ENCODE data around the gene GLB1L2.

The GLB1L2 gene

DNA sequence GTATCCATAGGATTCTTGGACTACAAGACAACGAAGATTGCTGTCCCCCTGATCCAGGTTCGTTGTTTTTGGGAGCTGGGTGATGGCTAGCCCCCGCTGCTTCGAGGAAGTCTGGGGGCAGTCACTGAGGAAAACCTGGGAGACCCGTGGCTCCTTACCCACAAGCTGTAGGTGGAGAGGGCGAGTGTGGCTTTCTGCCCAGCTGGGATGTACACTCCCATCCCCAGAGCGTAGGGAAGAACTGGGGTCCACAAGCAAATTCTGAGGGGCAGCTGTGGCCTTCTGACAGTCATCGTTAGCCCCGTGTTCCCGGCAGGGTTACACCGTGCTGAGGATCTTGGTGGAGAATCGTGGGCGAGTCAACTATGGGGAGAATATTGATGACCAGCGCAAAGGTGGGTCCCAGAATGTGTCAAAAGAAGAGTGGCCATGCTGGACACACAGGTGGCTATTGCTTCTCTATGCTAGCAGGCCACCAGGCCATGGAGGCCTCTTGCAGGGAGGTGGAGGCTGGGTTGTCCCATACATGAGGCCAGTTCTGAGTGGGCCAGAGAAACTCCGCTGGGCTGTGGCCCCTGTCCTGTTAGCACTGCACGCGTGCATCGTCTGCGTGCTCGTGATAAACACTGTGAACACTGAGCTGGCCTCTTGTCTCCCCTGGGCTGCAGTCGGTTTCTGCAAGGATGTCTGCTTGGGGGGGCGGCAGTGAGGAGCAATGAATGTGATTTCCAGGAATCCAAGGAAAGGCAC, 39.8 kb downstream of the GLB1L2 start:
- no peak for TF ChIP-seq RAD21 (IDR thresholded peaks at IDR 0.05; ENCODE audit: low read depth)
- TF ChIP-seq EP300 (IDR thresholded peaks at IDR 0.05; ENCODE audit: borderline replicate concordance), result no peak
- TF ChIP-seq, protein P1, sequence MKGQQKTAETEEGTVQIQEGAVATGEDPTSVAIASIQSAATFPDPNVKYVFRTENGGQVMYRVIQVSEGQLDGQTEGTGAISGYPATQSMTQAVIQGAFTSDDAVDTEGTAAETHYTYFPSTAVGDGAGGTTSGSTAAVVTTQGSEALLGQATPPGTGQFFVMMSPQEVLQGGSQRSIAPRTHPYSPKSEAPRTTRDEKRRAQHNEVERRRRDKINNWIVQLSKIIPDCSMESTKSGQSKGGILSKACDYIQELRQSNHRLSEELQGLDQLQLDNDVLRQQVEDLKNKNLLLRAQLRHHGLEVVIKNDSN (IDR thresholded peaks at IDR 0.05), result no peak
- TF ChIP-seq, protein P2, sequence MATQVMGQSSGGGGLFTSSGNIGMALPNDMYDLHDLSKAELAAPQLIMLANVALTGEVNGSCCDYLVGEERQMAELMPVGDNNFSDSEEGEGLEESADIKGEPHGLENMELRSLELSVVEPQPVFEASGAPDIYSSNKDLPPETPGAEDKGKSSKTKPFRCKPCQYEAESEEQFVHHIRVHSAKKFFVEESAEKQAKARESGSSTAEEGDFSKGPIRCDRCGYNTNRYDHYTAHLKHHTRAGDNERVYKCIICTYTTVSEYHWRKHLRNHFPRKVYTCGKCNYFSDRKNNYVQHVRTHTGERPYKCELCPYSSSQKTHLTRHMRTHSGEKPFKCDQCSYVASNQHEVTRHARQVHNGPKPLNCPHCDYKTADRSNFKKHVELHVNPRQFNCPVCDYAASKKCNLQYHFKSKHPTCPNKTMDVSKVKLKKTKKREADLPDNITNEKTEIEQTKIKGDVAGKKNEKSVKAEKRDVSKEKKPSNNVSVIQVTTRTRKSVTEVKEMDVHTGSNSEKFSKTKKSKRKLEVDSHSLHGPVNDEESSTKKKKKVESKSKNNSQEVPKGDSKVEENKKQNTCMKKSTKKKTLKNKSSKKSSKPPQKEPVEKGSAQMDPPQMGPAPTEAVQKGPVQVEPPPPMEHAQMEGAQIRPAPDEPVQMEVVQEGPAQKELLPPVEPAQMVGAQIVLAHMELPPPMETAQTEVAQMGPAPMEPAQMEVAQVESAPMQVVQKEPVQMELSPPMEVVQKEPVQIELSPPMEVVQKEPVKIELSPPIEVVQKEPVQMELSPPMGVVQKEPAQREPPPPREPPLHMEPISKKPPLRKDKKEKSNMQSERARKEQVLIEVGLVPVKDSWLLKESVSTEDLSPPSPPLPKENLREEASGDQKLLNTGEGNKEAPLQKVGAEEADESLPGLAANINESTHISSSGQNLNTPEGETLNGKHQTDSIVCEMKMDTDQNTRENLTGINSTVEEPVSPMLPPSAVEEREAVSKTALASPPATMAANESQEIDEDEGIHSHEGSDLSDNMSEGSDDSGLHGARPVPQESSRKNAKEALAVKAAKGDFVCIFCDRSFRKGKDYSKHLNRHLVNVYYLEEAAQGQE (IDR thresholded peaks at IDR 0.05; ENCODE audit: low read depth), result no peak
- TF ChIP-seq, protein P3, sequence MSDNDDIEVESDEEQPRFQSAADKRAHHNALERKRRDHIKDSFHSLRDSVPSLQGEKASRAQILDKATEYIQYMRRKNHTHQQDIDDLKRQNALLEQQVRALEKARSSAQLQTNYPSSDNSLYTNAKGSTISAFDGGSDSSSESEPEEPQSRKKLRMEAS (IDR thresholded peaks at IDR 0.05), result no peak
- no peak for TF ChIP-seq TAF1 (IDR thresholded peaks at IDR 0.05; ENCODE audit: low read depth)
- TF ChIP-seq TCF12 (IDR thresholded peaks at IDR 0.05; ENCODE audit: low read depth), result no peak
- TF ChIP-seq NFIC (IDR thresholded peaks at IDR 0.05), result no peak
- no peak for TF ChIP-seq CEBPB (IDR thresholded peaks at IDR 0.05)
- no peak for TF ChIP-seq FOXM1 (IDR thresholded peaks at IDR 0.05; ENCODE audit: borderline replicate concordance, low read depth)
- no peak for TF ChIP-seq YY1 (IDR thresholded peaks at IDR 0.05; ENCODE audit: low read depth)
- TF ChIP-seq EGR1 (IDR thresholded peaks at IDR 0.05), result no peak
- no peak for TF ChIP-seq CREB1 (IDR thresholded peaks at IDR 0.05; ENCODE audit: low read depth)
- TF ChIP-seq TEAD4 (IDR thresholded peaks at IDR 0.05), result no peak
- TF ChIP-seq ZBTB7A (IDR thresholded peaks at IDR 0.05; ENCODE audit: low read depth), result no peak

DNA sequence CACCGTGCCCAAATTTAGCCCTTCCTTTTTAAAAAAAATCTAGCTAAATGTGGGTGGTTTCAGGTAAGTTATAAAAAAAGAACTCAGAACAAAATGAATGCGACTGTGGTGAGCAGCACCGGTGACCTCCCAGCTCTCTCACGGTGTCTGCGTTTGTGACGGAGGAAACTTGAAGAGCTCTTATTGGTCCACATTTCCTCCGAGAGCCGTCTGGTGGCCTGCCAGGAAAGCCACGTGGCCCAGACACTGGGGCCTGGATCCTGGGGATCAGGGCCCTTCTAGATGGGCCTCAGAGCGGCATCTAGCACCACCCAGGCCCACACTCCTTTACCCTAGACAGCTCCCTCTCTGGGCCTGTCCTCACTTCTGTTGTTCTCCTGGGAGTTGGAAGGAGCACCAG, 40.7 kb downstream of the GLB1L2 start:
- TF ChIP-seq TAF1 (IDR thresholded peaks at IDR 0.05; ENCODE audit: low read depth) (no peak), FOXM1 (IDR thresholded peaks at IDR 0.05; ENCODE audit: borderline replicate concordance, low read depth) (no peak), EP300 (IDR thresholded peaks at IDR 0.05; ENCODE audit: borderline replicate concordance) (no peak), CREB1 (IDR thresholded peaks at IDR 0.05; ENCODE audit: low read depth) (no peak), CEBPB (IDR thresholded peaks at IDR 0.05) (no peak), YY1 (IDR thresholded peaks at IDR 0.05; ENCODE audit: low read depth) (no peak), NFIC (IDR thresholded peaks at IDR 0.05) (no peak), RAD21 (IDR thresholded peaks at IDR 0.05; ENCODE audit: low read depth) (no peak), TEAD4 (IDR thresholded peaks at IDR 0.05) (no peak), EGR1 (IDR thresholded peaks at IDR 0.05) (no peak), ZBTB7A (IDR thresholded peaks at IDR 0.05; ENCODE audit: low read depth) (no peak), TCF12 (IDR thresholded peaks at IDR 0.05; ENCODE audit: low read depth) (no peak)
- TF ChIP-seq, protein P1 (IDR thresholded peaks at IDR 0.05), result no peak
- TF ChIP-seq, protein P2 (IDR thresholded peaks at IDR 0.05; ENCODE audit: low read depth), result no peak
- TF ChIP-seq, protein P3 (IDR thresholded peaks at IDR 0.05), result no peak

DNA sequence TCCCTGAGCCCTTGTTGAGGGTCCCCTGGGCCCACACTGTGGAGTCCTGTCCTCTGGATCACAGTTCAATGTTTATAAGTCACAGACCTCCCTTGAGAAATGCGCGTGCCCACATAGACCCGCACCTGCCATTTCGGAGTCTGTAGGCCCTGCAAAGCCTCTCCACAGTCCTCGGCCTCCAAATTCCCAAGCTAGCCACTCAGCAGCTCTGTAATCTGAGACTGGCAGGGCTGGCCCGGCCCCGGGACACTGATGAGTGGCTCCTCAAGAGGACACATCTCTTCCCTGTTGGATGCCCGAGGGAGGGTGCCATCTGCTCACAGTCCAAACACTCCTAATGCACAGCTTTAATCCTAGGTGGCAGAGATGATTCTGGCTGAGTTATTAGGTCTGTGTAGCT, 41.2 kb downstream of the GLB1L2 start:
- TF ChIP-seq EP300 (IDR thresholded peaks at IDR 0.05; ENCODE audit: borderline replicate concordance) (no peak), EGR1 (IDR thresholded peaks at IDR 0.05) (no peak), FOXM1 (IDR thresholded peaks at IDR 0.05; ENCODE audit: borderline replicate concordance, low read depth) (no peak), CREB1 (IDR thresholded peaks at IDR 0.05; ENCODE audit: low read depth) (no peak), ZBTB7A (IDR thresholded peaks at IDR 0.05; ENCODE audit: low read depth) (no peak), TCF12 (IDR thresholded peaks at IDR 0.05; ENCODE audit: low read depth) (no peak), RAD21 (IDR thresholded peaks at IDR 0.05; ENCODE audit: low read depth) (no peak), CEBPB (IDR thresholded peaks at IDR 0.05) (no peak), TEAD4 (IDR thresholded peaks at IDR 0.05) (no peak)
- TF ChIP-seq, protein P1 (IDR thresholded peaks at IDR 0.05), result no peak
- TF ChIP-seq, protein P2 (IDR thresholded peaks at IDR 0.05; ENCODE audit: low read depth), result no peak
- TF ChIP-seq, protein P3 (IDR thresholded peaks at IDR 0.05), result no peak

Measured in Ishikawa (cell line).